HepG2 (cell line): ENCODE results near the gene LGALS7B. TPM values are rescaled to one million over a fixed set of nuclear protein-coding genes. Genes with fewer than 3 reads are reported as not detected.
A peak's percentile ranks its signal among the peaks of the same experiment; 100 is the strongest.

ENCODE experiments used
- BHLHE40 ChIP-seq: IDR thresholded peaks from 2 replicates; pipeline ENCODE4 v1.6.1; 2011; ENCODE audit warnings: low read length, improper control_type of control experiment
- CEBPG ChIP-seq: IDR thresholded peaks from 2 replicates; pipeline ENCODE4 v1.6.1; 2016
- DDIT3 ChIP-seq: sonication (generic); formaldehyde crosslinking; IDR thresholded peaks from 2 replicates; pipeline ENCODE4 v1.4.0; 2020; ENCODE audit warnings: mild to moderate bottlenecking, missing genetic modification reagents
- ETV6 ChIP-seq: sonication (generic); formaldehyde crosslinking; conservative IDR thresholded peaks from 2 replicates; pipeline ENCODE4 v1.4.0; 2020; ENCODE audit warnings: missing genetic modification reagents
- HNF4A ChIP-seq: sonication (generic); formaldehyde crosslinking; IDR thresholded peaks from 2 replicates; pipeline ENCODE4 v1.4.0; 2020; ENCODE audit warnings: missing genetic modification reagents
- JDP2 ChIP-seq: sonication (generic); formaldehyde crosslinking; IDR thresholded peaks from 2 replicates; pipeline ENCODE4 v1.8.1; 2022; ENCODE audit warnings: missing genetic modification reagents, borderline replicate concordance
- KDM1A ChIP-seq: IDR thresholded peaks from 2 replicates; pipeline ENCODE4 v1.6.1; 2016; ENCODE audit warnings: missing compliant biosample characterization
- MAFF ChIP-seq: IDR thresholded peaks from 2 replicates; pipeline ENCODE4 v1.6.1; 2011; ENCODE audit warnings: low read depth, low read length, improper control_type of control experiment
- PHB2 ChIP-seq: fragments of 450-650 bp; IDR thresholded peaks from 2 replicates; pipeline ENCODE4 v1.6.1; 2018; ENCODE audit not compliant: partially characterized antibody
- SAFB2 ChIP-seq: sonication (generic); formaldehyde crosslinking; IDR thresholded peaks from 2 replicates; pipeline ENCODE4 v1.5.1; 2020; ENCODE audit warnings: missing genetic modification reagents, low read depth, mild to moderate bottlenecking, borderline replicate concordance
- TAF1 ChIP-seq: sonication (generic); formaldehyde crosslinking; IDR thresholded peaks from 2 replicates; pipeline ENCODE4 v1.4.0; 2020; ENCODE audit warnings: missing genetic modification reagents
- ZBTB1 ChIP-seq: sonication (generic); formaldehyde crosslinking; IDR thresholded peaks from 2 replicates; pipeline ENCODE4 v1.4.0; 2020; ENCODE audit warnings: missing genetic modification reagents, borderline replicate concordance
- ZBTB10 ChIP-seq: sonication (generic); formaldehyde crosslinking; IDR thresholded peaks from 2 replicates; pipeline ENCODE4 v1.4.0; 2020; ENCODE audit warnings: missing genetic modification reagents, borderline replicate concordance
- ZBTB14 ChIP-seq: sonication (generic); formaldehyde crosslinking; IDR thresholded peaks from 2 replicates; pipeline ENCODE4 v1.4.0; 2020; ENCODE audit warnings: missing genetic modification reagents
- ZFP37 ChIP-seq: sonication (generic); formaldehyde crosslinking; IDR thresholded peaks from 2 replicates; pipeline ENCODE4 v1.4.0; 2020; ENCODE audit warnings: missing genetic modification reagents, borderline replicate concordance
- ZFP62 ChIP-seq: sonication (generic); formaldehyde crosslinking; IDR thresholded peaks from 2 replicates; pipeline ENCODE4 v1.4.0; 2020; ENCODE audit warnings: missing genetic modification reagents
- ZNF143 ChIP-seq: sonication (generic); formaldehyde crosslinking; IDR thresholded peaks from 2 replicates; pipeline ENCODE4 v1.4.0; 2020; ENCODE audit warnings: missing genetic modification reagents
- ZNF224 ChIP-seq: sonication (generic); formaldehyde crosslinking; IDR thresholded peaks from 2 replicates; pipeline ENCODE4 v1.5.0; 2020; ENCODE audit warnings: mild to moderate bottlenecking, missing genetic modification reagents
- ZNF230 ChIP-seq: sonication (generic); formaldehyde crosslinking; IDR thresholded peaks from 2 replicates; pipeline ENCODE4 v1.4.0; 2020; ENCODE audit warnings: mild to moderate bottlenecking, missing genetic modification reagents
- ZNF274 ChIP-seq: sonication (generic); formaldehyde crosslinking; IDR thresholded peaks from 2 replicates; pipeline ENCODE4 v1.5.1; 2020; ENCODE audit warnings: mild to moderate bottlenecking, missing genetic modification reagents
- ZNF513 ChIP-seq: sonication (generic); formaldehyde crosslinking; conservative IDR thresholded peaks from 2 replicates; pipeline ENCODE4 v1.5.0; 2020; ENCODE audit warnings: missing genetic modification reagents
- ZNF740 ChIP-seq: sonication (generic); formaldehyde crosslinking; IDR thresholded peaks from 2 replicates; pipeline ENCODE4 v1.4.0; 2020; ENCODE audit warnings: missing genetic modification reagents
- polyA plus RNA-seq, 8 experiments: library from polyadenylated mRNA; depleted of rRNA in 3 of 8; stranded (reverse) in 7 of 8; unstranded in 1 of 8; fragments of >200 nt; fragmentation: Illumina TruSeq in 4 of 8; extraction: Trizol in 4 of 8; gene quantifications; 2 replicates each; pipeline versions ENCODE4 v1.2.1 to v1.2.3, GENCODE V29; 2011 to 2016; ENCODE audit warnings: low read depth in 4 of 8, missing spikeins in 1 of 8, mixed read lengths in 1 of 8; ENCODE audit not compliant: insufficient read depth in 1 of 8
- total RNA-seq, 5 experiments: library from RNA; depleted of rRNA; stranded (reverse); fragments of >200 nt; fragmentation: Illumina TruSeq; extraction: Trizol; gene quantifications; 2 replicates each; pipeline ENCODE4 v1.2.3, GENCODE V29; 2016; ENCODE audit warnings: low read depth in 1 of 5

Gene LGALS7B
- total and polyA plus RNA-seq, 2 of the 13 experiments (the other 11 are each of a cell fraction or from before 2014, with no cell fraction given), result 1.7 to 2.1 TPM

GRCh38 chr19:38831142-38831605 is 42.2 kb downstream of the LGALS7B start (continued):
- TF ChIP-seq ZNF513 (CRISPR knock-in tag) (no peak), ZNF740 (no peak), ETV6 (CRISPR knock-in tag) (0 out of 2 replicates have a peak, but pooled peaks have one; percentile 25), ZFP37 (CRISPR knock-in tag) (no peak), ZBTB10 (CRISPR knock-in tag) (no peak), ZNF143 (CRISPR knock-in tag) (no peak), BHLHE40 (no peak), PHB2 (no peak), KDM1A (CRISPR knock-in tag) (0 out of 2 replicates have a peak, but pooled peaks have one; percentile 6), ZNF224 (CRISPR knock-in tag) (peak; percentile 70; the same call in 1 of the 2 replicates), DDIT3 (CRISPR knock-in tag) (no peak), SAFB2 (no peak; the same call in 1 of the 2 replicates), ZNF230 (CRISPR knock-in tag) (no peak), TAF1 (CRISPR knock-in tag) (no peak; the same call in 1 of the 2 replicates), ZFP62 (CRISPR knock-in tag) (no peak), HNF4A (CRISPR knock-in tag) (no peak; the same call in 1 of the 2 replicates), ZNF274 (CRISPR knock-in tag) (no peak), CEBPG (CRISPR knock-in tag) (0 out of 2 replicates have a peak, but pooled peaks have one; percentile 17), MAFF (no peak), JDP2 (CRISPR knock-in tag) (no peak), ZBTB1 (no peak), ZBTB14 (CRISPR knock-in tag) (no peak)
